Left renal cortex interstitium (tissue), 4 donors: Measurements from ENCODE around the gene IFITM2. TPM values are rescaled to one million over a fixed set of nuclear protein-coding genes. Genes with fewer than 3 reads are reported as not detected.
"Not testable (repeated sequence)": the region's sequence is repeated elsewhere in the genome, so short reads cannot be mapped to it uniquely, and the experiment has no call there.

ENCODE experiments used
- DNase-seq, 4 donors: peaks; one replicate each; pipeline ENCODE4 v3.0.0-alpha.2; 2013; ENCODE audit warnings: low read depth in 4 of 4, low spot score in 2 of 4, missing footprints in 1 of 4
- polyA plus RNA-seq, 4 donors: library from polyadenylated mRNA; unstranded; fragments of 120-200 nt; gene quantifications; one replicate each; pipeline ENCODE4 v1.2.1, GENCODE V29; 2013; ENCODE audit not compliant: insufficient read length in 4 of 4

Gene IFITM2
- polyA plus RNA-seq, 4 donors = 162 to 301 (median 211) TPM

DNA sequence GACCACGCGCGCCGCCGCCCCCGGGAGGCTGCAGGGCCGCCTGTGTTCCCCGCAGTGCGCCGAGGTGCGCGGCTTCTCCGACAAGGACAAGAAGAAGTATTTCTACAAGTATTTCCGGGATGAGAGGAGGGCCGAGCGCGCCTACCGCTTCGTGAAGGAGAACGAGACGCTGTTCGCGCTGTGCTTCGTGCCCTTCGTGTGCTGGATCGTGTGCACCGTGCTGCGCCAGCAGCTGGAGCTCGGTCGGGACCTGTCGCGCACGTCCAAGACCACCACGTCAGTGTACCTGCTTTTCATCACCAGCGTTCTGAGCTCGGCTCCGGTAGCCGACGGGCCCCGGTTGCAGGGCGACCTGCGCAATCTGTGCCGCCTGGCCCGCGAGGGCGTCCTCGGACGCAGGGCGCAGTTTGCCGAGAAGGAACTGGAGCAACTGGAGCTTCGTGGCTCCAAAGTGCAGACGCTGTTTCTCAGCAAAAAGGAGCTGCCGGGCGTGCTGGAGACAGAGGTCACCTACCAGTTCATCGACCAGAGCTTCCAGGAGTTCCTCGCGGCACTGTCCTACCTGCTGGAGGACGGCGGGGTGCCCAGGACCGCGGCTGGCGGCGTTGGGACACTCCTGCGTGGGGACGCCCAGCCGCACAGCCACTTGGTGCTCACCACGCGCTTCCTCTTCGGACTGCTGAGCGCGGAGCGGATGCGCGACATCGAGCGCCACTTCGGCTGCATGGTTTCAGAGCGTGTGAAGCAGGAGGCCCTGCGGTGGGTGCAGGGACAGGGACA, 26.7 kb upstream of the IFITM2 start:
- no peak for DNase-seq

GRCh38 chr11:281486-282161, 26.0 kb upstream of the IFITM2 start:
- no peak for DNase-seq

- DNase-seq = no peak
Measured at GRCh38 chr11:282171-282570, 25.4 kb upstream of the IFITM2 start.

GRCh38 chr11:282630-283360, 24.8 kb upstream of the IFITM2 start:
- no peak for DNase-seq

DNA sequence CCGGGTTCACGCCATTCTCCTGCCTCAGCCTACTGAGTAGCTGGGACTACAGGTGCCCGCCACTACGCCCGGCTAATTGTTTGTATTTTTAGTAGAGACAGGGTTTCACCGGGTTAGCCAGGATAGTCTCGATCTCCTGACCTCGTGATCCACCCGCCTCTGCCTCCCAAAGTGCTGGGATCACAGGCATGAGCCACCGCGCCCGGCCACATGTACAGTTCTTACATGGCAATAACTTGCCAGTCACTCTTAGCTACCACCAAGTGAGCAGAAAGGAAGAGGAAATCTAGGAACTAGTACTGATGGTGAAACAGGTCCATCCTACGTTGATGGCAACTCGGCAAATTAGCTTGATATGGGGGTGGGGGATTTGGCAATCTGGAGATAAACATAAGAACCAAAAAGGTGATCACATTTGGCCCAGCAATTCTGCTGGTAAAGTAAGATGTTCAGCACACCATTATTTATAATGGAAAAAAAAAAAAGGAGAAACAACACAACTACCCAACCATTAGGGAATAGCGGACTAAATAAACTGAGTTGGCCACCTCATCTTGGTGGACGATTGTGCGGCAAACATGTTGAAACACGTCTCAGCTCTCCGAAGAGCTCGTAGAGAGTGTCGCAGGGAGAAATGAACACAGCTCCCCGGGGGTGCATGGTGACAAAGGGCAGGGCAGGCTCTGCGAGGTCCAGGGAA, 24.1 kb upstream of the IFITM2 start:
- no peak for DNase-seq

DNA sequence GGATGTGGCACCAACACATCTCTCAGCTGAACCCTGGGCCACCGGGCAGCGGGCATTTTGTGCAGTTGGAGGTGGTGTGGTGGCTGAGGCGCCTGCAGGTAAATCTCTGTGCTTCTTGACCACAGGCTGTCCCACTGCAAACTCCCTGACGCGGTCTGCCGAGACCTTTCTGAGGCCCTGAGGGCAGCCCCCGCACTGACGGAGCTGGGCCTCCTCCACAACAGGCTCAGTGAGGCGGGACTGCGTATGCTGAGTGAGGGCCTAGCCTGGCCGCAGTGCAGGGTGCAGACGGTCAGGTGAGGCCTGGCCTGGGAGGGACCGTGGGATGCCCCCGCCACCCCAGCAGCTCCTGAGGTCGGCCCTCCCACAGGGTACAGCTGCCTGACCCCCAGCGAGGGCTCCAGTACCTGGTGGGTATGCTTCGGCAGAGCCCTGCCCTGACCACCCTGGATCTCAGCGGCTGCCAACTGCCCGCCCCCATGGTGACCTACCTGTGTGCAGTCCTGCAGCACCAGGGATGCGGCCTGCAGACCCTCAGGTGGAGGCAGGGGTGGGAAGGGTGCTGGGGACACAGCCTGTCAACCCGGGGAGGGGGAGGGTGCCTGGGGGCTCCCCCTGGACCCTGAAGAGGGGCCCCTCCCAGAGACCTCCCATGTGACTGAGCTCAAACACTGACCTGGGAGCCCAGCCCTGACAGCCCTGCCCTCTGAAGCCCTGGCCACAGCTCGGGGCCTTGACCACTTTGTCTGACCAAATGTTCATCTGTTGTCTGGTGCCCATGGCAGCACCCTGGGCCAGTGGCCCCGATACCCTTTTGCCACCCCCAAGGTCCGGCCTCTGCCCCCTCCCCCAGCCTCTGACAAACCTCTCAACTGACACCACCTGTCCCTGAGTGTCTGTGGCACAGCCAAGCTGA, 23.3 kb upstream of the IFITM2 start:
- no peak for DNase-seq

DNA sequence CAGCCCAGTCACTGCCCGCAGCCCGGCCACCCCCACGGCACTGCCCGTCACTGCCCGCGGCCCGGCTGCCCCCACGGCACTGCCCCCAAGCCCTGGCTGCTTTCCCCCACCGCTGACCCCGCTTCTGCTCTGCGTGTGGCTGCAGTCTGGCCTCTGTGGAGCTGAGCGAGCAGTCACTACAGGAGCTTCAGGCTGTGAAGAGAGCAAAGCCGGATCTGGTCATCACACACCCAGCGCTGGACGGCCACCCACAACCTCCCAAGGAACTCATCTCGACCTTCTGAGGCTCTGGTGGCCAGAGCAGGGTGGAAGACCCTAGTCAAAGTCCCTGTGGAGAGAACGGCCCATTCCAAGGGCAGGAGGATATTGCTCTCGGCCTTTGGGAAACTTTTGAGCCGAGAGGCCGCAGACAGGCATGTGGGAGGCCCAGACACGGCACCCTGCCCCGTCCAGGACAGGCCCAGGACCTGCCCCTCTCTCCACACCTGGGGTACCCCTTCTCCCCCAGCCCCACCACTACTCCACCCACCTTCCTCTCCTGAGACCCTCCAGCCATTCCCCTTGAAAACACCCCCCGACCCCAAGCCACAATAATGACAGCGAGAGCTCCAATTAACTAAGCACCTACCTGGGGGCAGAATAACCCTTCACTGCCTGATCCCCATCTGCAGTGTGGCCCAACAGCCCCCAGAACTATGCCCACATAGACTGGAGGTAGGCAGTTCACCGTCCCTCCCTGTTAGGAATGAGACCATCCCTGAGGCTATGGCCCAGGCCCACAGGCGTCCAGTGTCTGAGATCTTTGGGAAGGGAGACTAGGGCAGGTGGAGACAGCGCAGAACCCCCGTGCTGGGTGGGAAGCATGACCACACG, 22.4 kb upstream of the IFITM2 start:
- no peak for DNase-seq

DNA sequence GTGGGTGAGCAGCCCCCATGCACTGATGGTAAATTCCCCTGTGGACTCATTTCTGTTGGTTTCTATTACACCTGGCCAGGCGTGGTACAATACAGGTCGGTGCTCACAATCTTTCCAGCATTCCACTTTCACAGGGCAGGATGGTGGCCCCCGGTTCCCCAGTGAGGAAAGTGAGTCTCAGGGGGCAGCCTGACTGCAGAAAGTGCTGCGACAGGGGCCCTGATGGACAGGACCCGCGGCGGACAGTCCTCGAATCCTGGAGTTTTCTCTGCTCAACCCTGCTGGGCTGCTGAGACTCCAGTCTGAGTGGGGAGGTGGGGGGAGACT, 21.8 kb upstream of the IFITM2 start:
- DNase-seq = no peak

GRCh38 chr11:286977-287820, 20.4 kb upstream of the IFITM2 start:
- DNase-seq = not testable (repeated sequence)

GRCh38 chr11:287821-288477, 19.7 kb upstream of the IFITM2 start:
- no peak for DNase-seq

DNA sequence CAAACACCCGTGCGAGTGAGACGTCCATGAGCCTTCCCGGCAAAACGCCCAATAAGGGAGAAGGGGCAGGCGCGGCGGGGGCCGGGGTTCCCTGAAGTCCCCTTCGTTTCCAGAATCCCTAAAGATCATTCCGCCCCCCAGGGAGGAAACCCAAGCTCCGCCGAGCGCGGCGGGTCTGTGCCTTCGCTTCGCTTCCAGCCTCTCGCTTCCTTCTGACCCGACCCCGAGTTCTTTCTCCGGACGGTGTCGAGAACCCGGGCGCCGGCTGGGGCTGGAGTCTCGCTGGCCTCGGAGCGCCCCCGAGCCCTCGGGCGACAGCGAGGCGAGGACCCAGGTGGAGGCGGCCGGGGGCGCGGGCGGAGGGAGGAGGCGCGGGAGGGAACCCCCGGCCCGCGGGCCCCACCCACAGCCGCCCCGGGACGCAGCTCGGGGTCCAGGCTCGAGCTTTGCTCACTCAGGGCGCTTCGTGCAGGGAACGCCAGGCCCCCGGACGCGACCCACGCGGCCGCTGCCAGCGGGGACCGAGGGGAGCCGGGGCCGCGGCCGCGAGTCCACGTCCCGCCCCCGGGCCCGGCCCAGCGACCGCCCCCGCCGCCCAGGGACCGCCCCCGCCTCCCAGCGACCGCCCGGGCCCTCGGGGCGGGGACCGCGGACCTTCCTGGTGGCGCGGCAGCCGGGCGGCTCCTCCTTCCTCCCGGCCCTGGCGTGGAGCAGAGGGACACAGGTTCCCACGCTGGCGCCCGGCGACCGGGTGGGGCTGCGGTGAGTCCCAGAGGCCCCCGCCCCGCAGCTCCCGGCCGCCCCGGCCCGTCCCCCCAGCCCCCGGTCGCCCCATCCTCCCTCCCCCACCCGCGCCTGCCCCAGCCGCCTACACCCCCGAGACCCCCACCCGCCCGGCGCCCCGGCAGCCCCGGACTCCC, 18.9 kb upstream of the IFITM2 start, which contains the start of gene PGGHG:
Gene PGGHG, plus strand, starts transcription at position 649 of the 920 bp plus-strand sequence. CDS start 691 bp downstream, outside the sequence.
- no peak for DNase-seq

DNA sequence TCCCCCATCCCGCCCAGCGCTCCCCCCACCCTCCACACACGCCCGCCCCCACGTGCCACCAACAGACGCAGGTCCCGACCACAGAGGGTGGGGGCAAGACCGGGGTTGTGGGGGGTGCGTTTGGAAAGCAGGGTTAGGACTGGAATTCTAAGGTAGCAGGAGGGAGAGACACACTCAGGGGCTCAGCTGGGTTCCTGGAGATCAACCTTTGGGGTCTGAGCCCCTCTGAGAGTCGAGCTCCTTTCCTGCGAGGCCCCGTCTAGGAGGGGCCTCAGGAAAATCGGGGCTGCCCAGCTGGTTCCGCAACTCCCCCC, 18.3 kb upstream of the IFITM2 start:
- DNase-seq = no peak

DNA sequence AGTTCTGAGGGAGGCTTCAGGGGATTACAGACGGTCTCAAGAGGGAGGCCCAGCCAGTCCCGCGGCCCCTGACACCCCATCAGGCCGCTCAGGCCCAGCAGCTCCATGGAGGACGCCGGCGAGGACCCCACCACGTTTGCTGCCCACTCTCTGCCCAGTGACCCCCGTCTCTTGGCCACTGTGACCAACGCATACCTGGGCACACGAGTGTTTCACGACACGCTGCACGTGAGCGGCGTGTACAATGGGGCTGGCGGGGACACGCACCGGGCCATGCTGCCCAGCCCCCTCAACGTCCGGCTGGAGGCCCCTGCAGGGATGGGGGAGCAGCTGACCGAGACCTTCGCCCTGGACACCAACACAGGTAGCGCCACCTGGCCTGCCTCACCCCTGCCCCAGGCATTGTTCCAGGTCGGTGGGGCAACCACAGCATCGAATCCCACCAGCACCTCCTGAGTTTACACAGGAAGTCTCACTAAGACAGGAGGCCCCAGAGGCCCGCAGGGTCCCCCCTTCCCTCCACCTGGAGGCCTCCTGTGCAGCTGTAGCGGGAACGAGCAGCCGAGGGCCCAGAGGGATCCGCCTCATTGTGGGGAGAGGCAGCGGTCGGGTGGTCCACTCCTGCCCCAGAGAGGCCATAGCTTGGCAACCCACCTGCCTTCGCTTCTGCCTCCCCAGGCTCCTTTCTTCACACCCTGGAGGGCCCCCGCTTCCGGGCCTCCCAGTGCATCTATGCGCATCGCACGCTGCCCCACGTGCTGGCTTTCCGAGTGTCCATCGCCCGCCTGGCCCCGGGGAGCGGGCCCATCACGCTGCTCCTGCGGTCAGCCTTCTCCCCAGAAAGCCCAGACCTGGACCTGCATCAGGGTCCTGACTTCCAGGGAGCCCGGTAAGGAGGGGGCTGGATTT, 17.6 kb upstream of the IFITM2 start:
- DNase-seq = no peak

DNA sequence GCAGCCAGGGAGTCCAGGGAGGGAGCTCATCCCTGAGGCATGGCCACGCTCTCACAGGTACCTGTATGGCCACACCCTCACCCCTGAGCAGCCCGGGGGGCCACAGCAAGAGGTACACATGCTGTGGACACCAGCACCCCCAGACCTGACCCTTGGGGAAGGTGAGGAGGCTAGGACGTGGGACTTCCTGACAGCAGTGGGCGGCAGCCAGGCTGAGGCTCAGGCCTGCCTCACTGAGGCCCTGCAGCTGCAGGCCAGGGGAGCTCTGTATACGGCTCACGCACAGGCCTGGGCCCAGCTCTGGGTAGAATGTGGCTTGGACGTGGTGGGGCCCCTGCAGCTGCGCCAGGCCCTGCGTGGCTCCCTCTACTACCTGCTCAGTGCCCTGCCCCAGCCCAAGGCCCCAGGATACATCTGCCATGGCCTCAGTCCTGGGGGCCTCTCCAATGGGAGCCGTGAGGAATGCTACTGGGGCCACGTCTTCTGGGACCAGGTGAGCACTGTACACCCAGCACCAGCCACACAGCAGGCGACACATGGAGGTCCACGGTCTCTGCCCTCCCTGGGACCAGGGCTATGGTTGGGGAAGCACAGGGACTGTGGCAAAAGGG, 16.9 kb upstream of the IFITM2 start:
- DNase-seq = no peak
